C4-2B (cell line): ENCODE measurements around the gene FAS.

Experiments
- H3K27ac ChIP-seq: fragments of 450-650 bp; 2 replicates; pipeline ENCODE4 v1.5.1; 2017
- ZFX ChIP-seq: fragments of 450-650 bp; IDR thresholded peaks from 2 replicates; pipeline ENCODE4 v1.6.1; 2017
- TF ChIP-seq, protein P1 (sequence below): fragments of 450-650 bp; conservative IDR thresholded peaks from 2 replicates; pipeline ENCODE4 v1.5.1; 2017; ENCODE audit warnings: mild to moderate bottlenecking

FAS gene

DNA sequence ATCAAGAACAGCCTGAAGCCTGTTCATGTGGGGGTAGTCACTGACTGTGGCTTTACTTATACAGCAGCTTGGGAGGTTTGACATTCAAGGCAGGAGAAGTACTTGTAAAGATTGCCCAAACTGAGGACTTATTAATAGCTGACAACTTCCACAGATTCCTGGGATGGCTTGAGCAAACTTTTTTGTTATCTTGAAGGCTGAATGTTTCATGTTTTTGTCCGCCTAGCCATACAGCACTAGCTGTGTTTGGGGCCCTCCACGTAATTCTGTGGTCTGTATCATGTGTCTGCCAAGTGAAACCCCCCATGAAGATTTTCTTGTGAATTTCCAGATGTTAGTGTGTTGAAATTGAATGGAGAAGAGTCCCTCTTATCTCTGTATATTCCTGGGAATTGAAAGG lies 38.6 kb downstream of the FAS start:
- H3K27ac ChIP-seq: no peak overlapping the region
- TF ChIP-seq ZFX: no peak
- TF ChIP-seq, protein P1, sequence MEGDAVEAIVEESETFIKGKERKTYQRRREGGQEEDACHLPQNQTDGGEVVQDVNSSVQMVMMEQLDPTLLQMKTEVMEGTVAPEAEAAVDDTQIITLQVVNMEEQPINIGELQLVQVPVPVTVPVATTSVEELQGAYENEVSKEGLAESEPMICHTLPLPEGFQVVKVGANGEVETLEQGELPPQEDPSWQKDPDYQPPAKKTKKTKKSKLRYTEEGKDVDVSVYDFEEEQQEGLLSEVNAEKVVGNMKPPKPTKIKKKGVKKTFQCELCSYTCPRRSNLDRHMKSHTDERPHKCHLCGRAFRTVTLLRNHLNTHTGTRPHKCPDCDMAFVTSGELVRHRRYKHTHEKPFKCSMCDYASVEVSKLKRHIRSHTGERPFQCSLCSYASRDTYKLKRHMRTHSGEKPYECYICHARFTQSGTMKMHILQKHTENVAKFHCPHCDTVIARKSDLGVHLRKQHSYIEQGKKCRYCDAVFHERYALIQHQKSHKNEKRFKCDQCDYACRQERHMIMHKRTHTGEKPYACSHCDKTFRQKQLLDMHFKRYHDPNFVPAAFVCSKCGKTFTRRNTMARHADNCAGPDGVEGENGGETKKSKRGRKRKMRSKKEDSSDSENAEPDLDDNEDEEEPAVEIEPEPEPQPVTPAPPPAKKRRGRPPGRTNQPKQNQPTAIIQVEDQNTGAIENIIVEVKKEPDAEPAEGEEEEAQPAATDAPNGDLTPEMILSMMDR: no peak

DNA sequence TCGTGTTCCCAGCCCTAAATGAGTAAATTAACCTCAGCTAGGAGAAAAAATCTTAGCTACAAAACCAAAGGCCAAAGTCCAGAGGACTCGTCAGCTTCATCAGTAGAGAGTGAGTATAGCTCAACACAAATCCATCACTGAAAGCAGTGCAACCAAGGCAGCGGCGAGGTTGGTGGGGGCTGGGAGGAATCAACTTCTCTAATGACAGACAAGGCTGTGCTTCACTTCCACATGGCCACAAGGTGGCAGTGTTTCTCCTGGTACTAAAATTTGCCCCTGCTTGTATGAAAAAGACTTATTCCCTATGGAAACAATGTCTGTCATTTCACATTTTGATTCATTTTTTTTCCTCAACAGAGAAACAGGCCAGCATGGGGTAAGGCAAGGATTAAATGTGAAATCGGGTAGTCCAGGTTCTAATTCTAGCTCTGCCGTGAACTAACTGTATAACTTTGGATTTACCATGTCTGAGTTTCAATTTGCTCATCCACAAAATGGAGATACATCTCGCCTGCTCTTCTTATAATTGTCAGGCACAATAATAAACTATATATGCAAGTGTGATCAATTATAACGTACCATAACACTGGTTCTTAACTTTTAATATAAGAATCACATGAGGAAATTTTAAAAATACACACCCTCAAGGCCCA lies 39.3 kb downstream of the FAS start:
- TF ChIP-seq, protein P1: peak; percentile 72
- no peak for TF ChIP-seq ZFX
- H3K27ac ChIP-seq: no peak overlapping the region

DNA sequence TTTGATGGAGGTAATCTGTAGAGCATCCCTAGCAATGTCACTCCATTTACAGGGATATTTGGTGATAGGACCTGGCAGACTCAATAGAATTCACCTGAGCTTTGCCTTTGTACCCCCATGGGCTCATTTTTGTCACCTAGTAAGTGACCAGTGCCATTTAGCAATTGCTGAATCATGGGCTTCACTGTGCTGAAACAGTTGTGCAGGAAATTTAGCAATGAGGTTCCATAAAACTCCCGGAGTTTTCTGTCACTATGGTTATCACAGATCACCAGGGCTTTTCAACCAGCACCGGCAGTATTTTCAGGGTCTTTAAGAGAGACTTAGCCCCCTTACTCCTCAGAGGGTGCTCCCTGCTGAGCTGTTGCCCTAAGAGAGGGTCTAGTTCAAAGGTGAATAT lies 40.2 kb downstream of the FAS start:
- H3K27ac ChIP-seq: no peak overlapping the region
- TF ChIP-seq, protein P1: no peak
- TF ChIP-seq ZFX: no peak

DNA sequence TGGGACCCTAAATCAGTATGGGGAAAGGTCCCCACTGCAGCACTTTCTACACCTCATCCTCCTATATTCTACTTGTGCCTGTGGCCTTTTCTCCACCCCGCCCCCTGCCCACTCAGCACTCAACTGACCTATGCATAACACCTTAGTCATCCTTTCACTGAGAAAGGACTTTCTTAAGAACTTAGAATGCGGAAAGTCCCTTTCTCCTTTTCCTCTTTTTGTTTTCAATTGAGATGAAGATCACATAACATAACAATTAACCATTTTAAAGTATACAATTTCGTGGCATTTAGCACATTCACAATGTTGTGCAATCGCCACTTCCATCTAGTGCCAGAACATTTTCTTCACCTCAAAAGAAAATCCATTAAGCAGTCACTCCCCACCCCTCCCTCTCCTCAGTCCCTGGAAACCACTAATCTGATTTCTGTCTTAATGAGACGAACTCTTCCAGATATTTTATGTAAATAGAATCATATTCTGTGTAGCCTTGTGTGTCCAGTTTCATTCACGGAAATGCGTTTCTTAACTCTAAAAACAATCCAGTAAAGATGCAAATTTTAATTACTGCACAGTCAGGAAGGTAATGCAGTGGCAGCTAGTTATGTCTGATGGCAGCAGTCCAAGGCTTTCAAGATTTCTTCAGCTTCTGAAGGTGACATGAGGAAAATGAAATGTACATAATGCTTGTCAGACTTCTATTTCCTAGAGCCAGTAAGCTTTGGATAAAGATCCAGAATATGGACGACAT lies 41.7 kb downstream of the FAS start:
- TF ChIP-seq, protein P1: no peak
- no peak for TF ChIP-seq ZFX
- no peak overlapping the region for H3K27ac ChIP-seq

DNA sequence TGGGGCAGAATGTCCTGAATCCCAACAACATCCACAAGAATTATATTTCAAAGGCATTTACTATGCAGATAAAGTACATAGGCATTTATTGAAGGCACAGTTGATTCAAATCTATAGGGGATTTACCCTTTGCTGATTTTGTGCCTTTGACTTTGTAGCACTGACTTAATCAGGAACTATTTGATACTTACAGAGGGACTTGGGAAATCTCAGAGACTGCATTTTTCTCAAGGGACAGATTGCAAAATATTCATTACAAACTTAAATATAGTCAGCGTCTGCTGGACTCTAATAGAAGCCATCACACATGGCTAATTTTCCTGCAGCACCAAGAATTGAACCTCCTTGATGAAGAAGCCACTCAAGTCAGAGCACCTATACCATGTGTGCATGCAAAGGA lies 44.9 kb downstream of the FAS start:
- TF ChIP-seq ZFX: no peak
- TF ChIP-seq, protein P1: no peak
- H3K27ac ChIP-seq: no peak overlapping the region

DNA sequence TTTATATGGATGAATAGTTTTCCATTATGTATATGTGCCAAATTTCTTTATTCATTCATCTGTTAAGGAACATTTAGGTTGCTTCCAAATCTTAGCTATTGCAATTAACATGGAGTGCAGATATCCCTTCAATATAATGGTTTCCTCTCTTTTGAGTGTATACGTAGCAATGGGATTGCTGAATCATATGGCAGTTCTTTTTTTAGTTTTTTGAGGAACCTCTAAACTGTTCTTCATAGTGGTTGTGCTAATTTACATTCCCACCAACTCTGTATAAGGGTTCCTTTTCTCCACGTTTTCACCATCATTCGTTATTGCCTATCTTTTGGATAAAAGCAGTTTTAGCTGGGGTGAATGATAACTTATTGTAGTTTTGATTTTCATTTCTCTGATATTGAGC lies 46.5 kb downstream of the FAS start:
- TF ChIP-seq, protein P1: no peak
- no peak for TF ChIP-seq ZFX
- no peak overlapping the region for H3K27ac ChIP-seq

DNA sequence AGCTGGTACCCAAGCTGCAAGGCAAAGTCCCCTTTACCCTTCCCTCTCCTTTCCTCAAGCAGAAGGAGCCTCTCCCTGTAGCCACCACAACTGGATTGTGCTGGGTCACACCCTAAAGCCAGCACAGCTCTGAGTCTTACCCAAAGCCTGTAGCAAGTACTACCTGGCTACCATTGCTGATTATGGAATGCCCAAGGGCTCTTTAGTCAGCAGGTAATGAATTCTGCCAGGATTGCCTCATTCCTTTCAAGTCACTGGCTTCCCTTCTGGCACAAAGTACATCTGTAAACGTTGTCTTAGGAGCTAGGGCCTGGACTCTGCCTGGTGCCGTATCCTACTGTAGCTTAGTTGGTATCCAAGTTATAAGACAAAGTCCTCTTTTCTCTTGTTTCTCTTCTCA lies 52.0 kb downstream of the FAS start:
- no peak overlapping the region for H3K27ac ChIP-seq
- TF ChIP-seq, protein P1: no peak
- no peak for TF ChIP-seq ZFX
